ENCODE data around the gene HYOU1.

Gene HYOU1

GRCh38 chr11:119095066-119095880, 38.3 kb upstream of the HYOU1 start:
- TF ChIP-seq ZFX (IDR thresholded peaks at IDR 0.05; ENCODE audit: borderline replicate concordance): no peak
- TF ChIP-seq CTCF (IDR thresholded peaks at IDR 0.05): peak; percentile 34; the same call in 1 of the 2 replicates
- H3K27ac ChIP-seq: peak overlapping the region; percentile 99

- H3K27ac ChIP-seq: peak overlapping the region; percentile 99
- peak; percentile 68 for TF ChIP-seq CTCF (IDR thresholded peaks at IDR 0.05)
- TF ChIP-seq ZFX (IDR thresholded peaks at IDR 0.05; ENCODE audit: borderline replicate concordance): no peak
Observed at GRCh38 chr11:119094816-119095065, 37.7 kb upstream of the HYOU1 start.

- TF ChIP-seq CTCF (IDR thresholded peaks at IDR 0.05) (no peak), ZFX (IDR thresholded peaks at IDR 0.05; ENCODE audit: borderline replicate concordance) (no peak)
- peak overlapping the region; percentile 99 for H3K27ac ChIP-seq
Observed at GRCh38 chr11:119093942-119094815, 37.2 kb upstream of the HYOU1 start.

GRCh38 chr11:119092880-119093842, 36.2 kb upstream of the HYOU1 start:
- TF ChIP-seq CTCF (IDR thresholded peaks at IDR 0.05) (no peak), ZFX (IDR thresholded peaks at IDR 0.05; ENCODE audit: borderline replicate concordance) (no peak)
- H3K27ac ChIP-seq: peak overlapping the region; percentile 99

GRCh38 chr11:119091966-119092879, 35.2 kb upstream of the HYOU1 start:
- peak overlapping the region; percentile 99 for H3K27ac ChIP-seq

More at GRCh38 chr11:119091966-119092879, 35.2 kb upstream of the HYOU1 start:
- TF ChIP-seq CTCF (IDR thresholded peaks at IDR 0.05): no peak
- no peak for TF ChIP-seq ZFX (IDR thresholded peaks at IDR 0.05; ENCODE audit: borderline replicate concordance)

Data from 22Rv1 (cell line).